ENCODE results near the gene AASS.

GRCh38 chr7:122145937-122146645, 2.0 kb upstream of the AASS start:
- TF ChIP-seq CTCF (IDR thresholded peaks at IDR 0.05; ENCODE audit: extremely low read depth in 1 of 2, insufficient read depth in 1 of 2, low read depth in 1 of 2, low read length in 2 of 2) (no peak), GATA2 (IDR thresholded peaks at IDR 0.05; ENCODE audit: insufficient read depth, insufficient read length, low read depth, low read length) (no peak), POLR2A (IDR thresholded peaks at IDR 0.05; ENCODE audit: low read depth, low read length) (no peak)

Measured in endothelial cell of umbilical vein (primary cell).